GM12878 (cell line): ENCODE measurements around the gene OGFOD2. TPM values are rescaled to one million over a fixed set of nuclear protein-coding genes. Genes with fewer than 3 reads are reported as not detected.

ENCODE experiments used
- ATAC-seq: fragments of 200-7000 bp; cut with Tn5 transposase; 3 replicates; pipeline ENCODE4 v1.9.1; 2020; ENCODE audit warnings: mild to moderate bottlenecking, moderate library complexity
- BruUV-seq: library from RNA; stranded (reverse); fragments of 400-500 nt; replicated peaks from 2 replicates; lab custom pipeline; 2021; lab: Mats Ljungman, UMichigan
- CTCF ChIA-PET: fragments of 300-600 bp; sonication (Branson Sonifier 250); formaldehyde crosslinking; extraction: SDS; loops from one replicate; lab custom pipeline; 2021; ENCODE audit warnings: inconsistent platforms; lab: Yijun Ruan, JAX
- POLR2A ChIA-PET: fragments of 350-600 bp; formaldehyde crosslinking; extraction: SDS; loops from one replicate; lab custom pipeline; 2021; ENCODE audit warnings: inconsistent platforms; lab: Charles Lee
- RAD21 ChIA-PET: fragments of 300-600 bp; sonication (Branson Sonifier 250); formaldehyde crosslinking; loops from one replicate; lab custom pipeline; 2023; ENCODE audit warnings: antibody characterized with exemption; ENCODE audit not compliant: unreplicated experiment; lab: Charles Lee
- SMC1A ChIA-PET: fragments of 300-600 bp; sonication (Branson Sonifier 250); formaldehyde crosslinking; loops from one replicate; lab custom pipeline; 2023; ENCODE audit not compliant: unreplicated experiment, uncharacterized antibody; lab: Charles Lee
- DNase-seq: peaks from one replicate; pipeline ENCODE4 v3.0.0-alpha.2; 2011; ENCODE audit warnings: low read depth, low spot score
- FAIRE-seq: peaks from 3 replicates; lab custom pipeline; 2011; peaks lifted over from hg19 to GRCh38; lab: Jason Lieb, UNC
- H2AFZ ChIP-seq: 2 replicates; pipeline ENCODE4 v1.6.0; 2011; ENCODE audit warnings: low read depth, low read length, control low read depth; ENCODE audit not compliant: control insufficient read depth
- H3K27ac ChIP-seq: 2 replicates; pipeline ENCODE4 v1.5.1; 2011; ENCODE audit warnings: control low read depth; ENCODE audit not compliant: control insufficient read depth, insufficient read depth
- H3K27me3 ChIP-seq, 2 experiments: replicated peaks in 1 of 2; 2 replicates each; pipeline versions ENCODE4 v1.6.0 to v1.6.1; 2011; ENCODE audit warnings: low read length in 1 of 2; ENCODE audit not compliant: control insufficient read depth in 2 of 2, insufficient read depth in 2 of 2
- H3K36me3 ChIP-seq, 2 experiments: 2 replicates each; pipeline ENCODE4 v1.5.1; 2011; ENCODE audit warnings: low read length in 1 of 2; ENCODE audit not compliant: control insufficient read depth in 2 of 2, insufficient read depth in 2 of 2
- H3K4me1 ChIP-seq: 2 replicates; pipeline ENCODE4 v1.6.1; 2011; ENCODE audit warnings: mild to moderate bottlenecking, low read length, moderate library complexity, mixed read lengths; ENCODE audit not compliant: control insufficient read depth, insufficient read depth
- H3K4me2 ChIP-seq: 2 replicates; pipeline ENCODE4 v1.6.0; 2011; ENCODE audit warnings: control low read depth; ENCODE audit not compliant: control insufficient read depth, insufficient read depth
- H3K4me3 ChIP-seq: fragments of 200-600 bp; sonication (generic); 2 replicates; pipeline ENCODE4 v1.5.1; 2016
- H3K79me2 ChIP-seq: 2 replicates; pipeline ENCODE4 v1.6.0; 2011; ENCODE audit warnings: low read length; ENCODE audit not compliant: control insufficient read depth, insufficient read depth
- H3K9ac ChIP-seq: 2 replicates; pipeline ENCODE4 v1.8.0; 2011; ENCODE audit warnings: low read length, control low read depth, mixed read lengths; ENCODE audit not compliant: control insufficient read depth, insufficient read depth
- H3K9me3 ChIP-seq: replicated peaks from 3 replicates; pipeline ENCODE4 v1.5.1; 2011; ENCODE audit warnings: mild to moderate bottlenecking, low read length; ENCODE audit not compliant: control insufficient read depth, insufficient read depth
- H4K20me1 ChIP-seq: 2 replicates; pipeline ENCODE4 v1.6.0; 2011; ENCODE audit not compliant: control insufficient read depth, insufficient read depth
- E2F4 ChIP-seq: IDR thresholded peaks from 2 replicates; pipeline ENCODE4 v1.6.1; 2012; ENCODE audit warnings: low read depth, low read length, improper control_type of control experiment
- EGR1 ChIP-seq, 2 experiments: IDR thresholded peaks; 1 replicate in 1 of 2; 2 replicates in 1 of 2; pipeline ENCODE4 v1.6.1; 2011 to 2012; ENCODE audit warnings: low read depth in 2 of 2, low read length in 2 of 2, borderline replicate concordance in 1 of 2, mild to moderate bottlenecking in 1 of 2, moderate library complexity in 1 of 2
- EZH2 ChIP-seq: IDR thresholded peaks from 2 replicates; pipeline ENCODE4 v1.6.1; 2012; ENCODE audit warnings: low read depth, mild to moderate bottlenecking, control low read depth, inconsistent platforms, low read length, borderline replicate concordance; ENCODE audit not compliant: control insufficient read depth
- MTA2 ChIP-seq: fragments of 450-650 bp; IDR thresholded peaks from 2 replicates; pipeline ENCODE4 v1.6.1; 2016; ENCODE audit warnings: low read depth, mild to moderate bottlenecking, moderate library complexity
- MXI1 ChIP-seq: fragments of 150-350 bp; IDR thresholded peaks from 2 replicates; pipeline ENCODE4 v1.6.1; 2011; ENCODE audit warnings: low read depth, mild to moderate bottlenecking, inconsistent platforms, low read length, improper control_type of control experiment
- POLR2A ChIP-seq: IDR thresholded peaks from 2 replicates; pipeline ENCODE4 v1.6.1; 2011; ENCODE audit warnings: low read depth, mild to moderate bottlenecking, low read length
- POU2F2 ChIP-seq: IDR thresholded peaks from 3 replicates; pipeline ENCODE4 v1.6.1; 2011; ENCODE audit warnings: low read depth, mild to moderate bottlenecking, low read length, borderline replicate concordance
- RELB ChIP-seq: fragments of 450-650 bp; IDR thresholded peaks from 2 replicates; pipeline ENCODE4 v1.6.1; 2017; ENCODE audit warnings: low read depth, mild to moderate bottlenecking, moderate library complexity
- SMARCA5 ChIP-seq: fragments of 450-650 bp; IDR thresholded peaks from 2 replicates; pipeline ENCODE4 v1.6.1; 2017; ENCODE audit warnings: mild to moderate bottlenecking
- SPI1 ChIP-seq: IDR thresholded peaks from 2 replicates; pipeline ENCODE4 v1.6.1; 2011; ENCODE audit warnings: low read depth, mild to moderate bottlenecking, low read length, moderate library complexity, borderline replicate concordance; ENCODE audit not compliant: insufficient read depth
- SRF ChIP-seq, 2 experiments: IDR thresholded peaks; 2 replicates each; pipeline ENCODE4 v1.6.1; 2011; ENCODE audit warnings: low read depth in 2 of 2, low read length in 2 of 2, mild to moderate bottlenecking in 1 of 2, moderate library complexity in 1 of 2
- TCF7 ChIP-seq: IDR thresholded peaks from 2 replicates; pipeline ENCODE4 v1.6.1; 2014; ENCODE audit warnings: antibody characterized with exemption, borderline replicate concordance
- ZNF687 ChIP-seq: fragments of 450-650 bp; IDR thresholded peaks from 2 replicates; pipeline ENCODE4 v1.6.1; 2017; ENCODE audit warnings: mild to moderate bottlenecking, moderate library complexity
- WGBS: methylation state at CpG from one replicate; pipeline ENCODE4 v1.1.6; 2016; ENCODE audit warnings: low lambda C conversion rate; ENCODE audit not compliant: insufficient replicate concordance, insufficient coverage; ENCODE audit errors: missing lambda C conversion rate; 5-methylcytosine and 5-hydroxymethylcytosine counted together
- in situ Hi-C: fragments of 300-500 bp; cut with MboI; formaldehyde crosslinking; loops from 9 replicates; pipeline ENCODE4 v1.14.3; 2018; ENCODE audit warnings: mixed read lengths
- intact Hi-C: fragments of 100-400 bp; cut with micrococcal nuclease; formaldehyde crosslinking; loops from one replicate; pipeline ENCODE4 v1.14.2; 2022; ENCODE audit not compliant: unreplicated experiment
- polyA plus RNA-seq, 11 experiments: library from polyadenylated mRNA; depleted of rRNA in 4 of 11; unstranded in 6 of 11; stranded (reverse) in 5 of 11; fragments of >200 nt; fragmentation: Nextera tagmentation in 4 of 11; fragmentation: Illumina TruSeq in 1 of 11; extraction: Ambion mirVana in 4 of 11; extraction: Trizol in 1 of 11; gene quantifications; 1 replicate in 1 of 11; 2 replicates in 10 of 11; pipeline versions ENCODE4 v1.2.1 to v1.2.3, GENCODE V29; 2011 to 2016; ENCODE audit warnings: inconsistent platforms in 2 of 11, missing spikeins in 2 of 11, low read depth in 1 of 11
- total RNA-seq, 4 experiments: library from RNA; depleted of rRNA in 3 of 4; stranded (reverse); fragments of >200 nt in 3 of 4; fragmentation: Illumina TruSeq in 1 of 4; extraction: Trizol in 1 of 4; gene quantifications; 2 replicates each; pipeline versions ENCODE4 v1.2.1 to v1.2.3, GENCODE V29; 2013 to 2021

The OGFOD2 gene
- total and polyA plus RNA-seq, 10 of the 15 experiments (the other 5 are each of a cell fraction or from before 2014, with no cell fraction given), result 0.93 to 29.2 (median 16.3) TPM

DNA sequence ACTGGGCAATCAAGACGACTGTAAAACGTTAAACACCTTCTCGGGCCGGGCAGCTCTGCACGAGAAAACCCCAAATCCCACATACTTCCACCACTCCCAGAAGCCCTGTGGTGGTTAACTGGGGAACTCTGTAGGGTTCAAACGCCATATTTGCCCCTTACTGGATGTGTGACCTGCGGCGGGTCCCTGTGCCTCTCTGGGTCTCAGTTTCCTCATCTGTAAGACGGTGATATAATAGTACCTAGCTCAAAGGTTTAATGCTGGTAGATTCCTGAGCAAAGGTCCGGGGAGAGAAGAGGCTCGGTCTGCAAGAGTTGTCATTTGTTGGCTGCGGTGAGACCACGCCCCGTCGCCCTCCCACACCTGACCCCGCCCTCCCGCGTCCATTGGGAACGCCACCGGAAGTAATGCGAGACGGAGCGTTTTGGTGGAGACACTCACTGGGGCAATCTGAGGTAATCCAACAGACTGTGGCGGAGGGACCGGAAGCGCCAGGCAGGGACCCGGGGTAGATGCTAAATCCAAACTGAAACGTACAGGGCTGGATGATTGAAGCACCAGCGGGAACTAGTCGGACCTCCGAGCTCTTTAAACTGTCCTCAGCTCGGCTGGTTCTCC, 661 bp upstream of the OGFOD2 start:
- ChIA-PET RAD21 (interaction anchor here (0.6 to 2.6 kb wide), 6 partner anchors 27 to 263 kb away, joined by 3 to 14 read pairs (median 3); partner anchors contain the start of gene MTRFR), POLR2A (interaction anchor here (0.5 to 1.9 kb wide), 8 partner anchors 8 to 609 kb away, joined by 3 to 9 read pairs (median 4); partner anchors contain the start of genes ABCB9, MPHOSPH9, MTRFR and TMED2), SMC1A (interaction anchor here (0.6 to 1.9 kb wide), 5 partner anchors 10 to 628 kb away, joined by 3 to 6 read pairs (median 4); partner anchors contain the start of gene DDX55), CTCF (interaction anchor here (0.5 to 3.4 kb wide), 4 partner anchors 80 to 264 kb away, joined by 3 to 15 read pairs (median 8); partner anchors contain the start of genes MPHOSPH9 and MTRFR)
- H3K9me3 ChIP-seq, result no peaks in the 10 kb centered on the region
- peak overlapping the region; percentile 98 for H2AFZ ChIP-seq
- TSS peak; percentile 92 for BruUV-seq
- H3K36me3 ChIP-seq, result peaks cover 0 to 4% of the 10 kb centered on the region in 2 experiments; a peak in 2 of 4 replicates
- H3K27ac ChIP-seq, result peak overlapping the region; percentile 99
- FAIRE-seq (peak; percentile 99), ATAC-seq (peak; percentile 92), DNase-seq (peak; percentile 96)
- H4K20me1 ChIP-seq, result no peaks in the 10 kb centered on the region
- H3K4me1 ChIP-seq, result peaks cover 17% of the 10 kb centered on the region
- intact Hi-C loops, result loop anchor here (2.0 kb wide), 1 partner anchor 264 kb away; no protein-coding TSS in a partner anchor
- in situ Hi-C loops, result no loop called here
- H3K4me2 ChIP-seq, result peak overlapping the region; percentile 90
- H3K27me3 ChIP-seq, result no peaks in the 10 kb centered on the region
- WGBS, result 1% methylated on average over 32 of the region's 32 CpGs
- peak overlapping the region; percentile 84 for H3K4me3 ChIP-seq
- H3K79me2 ChIP-seq, result peaks cover 17% of the 10 kb centered on the region
- H3K9ac ChIP-seq, result peak overlapping the region; percentile 100
- no peak for TF ChIP-seq E2F4
- TF ChIP-seq RELB, result no peak
- peak; percentile 78; the same call in 1 of the 3 replicates for TF ChIP-seq POU2F2
- peak in 1 of 2 experiments; percentile 66; a peak in 1 of 4 replicates for TF ChIP-seq SRF (IDR thresholded peaks at IDR 0.05; ENCODE audit: low read depth in 2 of 2, low read length in 2 of 2)
- TF ChIP-seq SPI1, result no peak
- TF ChIP-seq TCF7, result no peak; the same call in 1 of the 2 replicates
- TF ChIP-seq EZH2, result no peak
- TF ChIP-seq POLR2A, result peak; percentile 53; the same call in 1 of the 2 replicates
- TF ChIP-seq EGR1 (IDR thresholded peaks at IDR 0.05; ENCODE audit: borderline replicate concordance in 1 of 2, low read depth in 2 of 2, low read length in 2 of 2), result peak; percentile 45 to 70; a peak in 2 of 3 replicates
- peak; percentile 22; the same call in 1 of the 2 replicates for TF ChIP-seq MTA2
- no peak for TF ChIP-seq SMARCA5
- TF ChIP-seq ZNF687, result no peak; the same call in 1 of the 2 replicates
- TF ChIP-seq MXI1, result peak; percentile 42; the same call in 1 of the 2 replicates
